HEK293 (cell line): Measurements from ENCODE around the gene GPS1.

Source experiments
- CTCF ChIA-PET: fragments of 350-600 bp; formaldehyde crosslinking; extraction: SDS; loops from one replicate; lab custom pipeline; 2021; ENCODE audit warnings: antibody characterized with exemption; lab: Yijun Ruan, JAX
- POLR2A ChIA-PET: fragments of 300-600 bp; formaldehyde crosslinking; extraction: SDS; loops from one replicate; lab custom pipeline; 2020; ENCODE audit warnings: antibody characterized with exemption, inconsistent platforms; lab: Yijun Ruan, JAX
- H3K27ac ChIP-seq: fragments of 200-500 bp; sonication (Bioruptor generic); 2 replicates; pipeline ENCODE4 v1.5.1; 2014; ENCODE audit warnings: low read depth, low read length, control low read depth, inconsistent platforms; ENCODE audit errors: extremely low read depth
- H3K36me3 ChIP-seq, 2 experiments: fragments of 200-500 bp in 1 of 2; sonication (Bioruptor generic) in 1 of 2; 1 replicate in 1 of 2; 2 replicates in 1 of 2; pipeline ENCODE4 v1.5.1; 2014 to 2017; ENCODE audit warnings: inconsistent platforms in 2 of 2, low read length in 2 of 2; ENCODE audit not compliant: control insufficient read depth in 2 of 2, insufficient read depth in 1 of 2
- H3K4me1 ChIP-seq: fragments of 200-500 bp; sonication (Bioruptor generic); 2 replicates; pipeline ENCODE4 v1.5.1; 2014; ENCODE audit warnings: mild to moderate bottlenecking, low read length, inconsistent platforms; ENCODE audit not compliant: control insufficient read depth, insufficient read depth
- H3K4me3 ChIP-seq: 2 replicates; pipeline ENCODE4 v1.5.1; 2011; ENCODE audit warnings: low read depth, mild to moderate bottlenecking, control low read depth, low read length, moderate library complexity
- H3K9me3 ChIP-seq: fragments of 200-500 bp; sonication (Bioruptor generic); 2 replicates; pipeline ENCODE4 v1.5.1; 2014; ENCODE audit warnings: low read depth, low read length, inconsistent platforms; ENCODE audit not compliant: control insufficient read depth, insufficient read depth
- BCL11A ChIP-seq: fragments of 450-650 bp; formaldehyde crosslinking; IDR thresholded peaks from 2 replicates; pipeline ENCODE4 v1.5.1; 2016; ENCODE audit warnings: low read depth, missing biosample characterization, missing genetic modification characterization
- EGR2 ChIP-seq: fragments of 450-650 bp; formaldehyde crosslinking; IDR thresholded peaks from 2 replicates; pipeline ENCODE4 v1.5.1; 2016; ENCODE audit warnings: low read depth, missing biosample characterization, missing genetic modification characterization
- GLIS1 ChIP-seq: fragments of 450-650 bp; formaldehyde crosslinking; IDR thresholded peaks from 2 replicates; pipeline ENCODE4 v1.5.1; 2016; ENCODE audit warnings: missing biosample characterization, missing genetic modification characterization
- HOXA7 ChIP-seq: sonication (generic); formaldehyde crosslinking; IDR thresholded peaks from 2 replicates; pipeline ENCODE4 v1.8.1; 2022; ENCODE audit warnings: missing genetic modification reagents, borderline replicate concordance
- HOXD13 ChIP-seq: sonication (generic); formaldehyde crosslinking; IDR thresholded peaks from 2 replicates; pipeline ENCODE4 v1.8.0; 2022; ENCODE audit warnings: missing genetic modification reagents, borderline replicate concordance
- INSM2 ChIP-seq: fragments of 450-650 bp; formaldehyde crosslinking; IDR thresholded peaks from 2 replicates; pipeline ENCODE4 v1.5.1; 2016; ENCODE audit warnings: missing biosample characterization, missing genetic modification characterization
- OSR2 ChIP-seq: fragments of 450-650 bp; formaldehyde crosslinking; IDR thresholded peaks from 2 replicates; pipeline ENCODE4 v1.5.1; 2016; ENCODE audit warnings: missing biosample characterization, missing genetic modification characterization
- PBX3 ChIP-seq: sonication (generic); formaldehyde crosslinking; IDR thresholded peaks from 2 replicates; pipeline ENCODE4 v1.8.1; 2022; ENCODE audit warnings: mild to moderate bottlenecking, moderate library complexity, missing genetic modification reagents
- PRDM6 ChIP-seq: fragments of 450-650 bp; formaldehyde crosslinking; IDR thresholded peaks from 2 replicates; pipeline ENCODE4 v1.5.1; 2017; ENCODE audit warnings: missing biosample characterization, missing genetic modification characterization
- SALL2 ChIP-seq: fragments of 450-650 bp; formaldehyde crosslinking; IDR thresholded peaks from 2 replicates; pipeline ENCODE4 v1.5.0; 2017; ENCODE audit warnings: missing biosample characterization, mild to moderate bottlenecking, missing genetic modification characterization, borderline replicate concordance
- TRIM28 ChIP-seq: IDR thresholded peaks from 2 replicates; pipeline ENCODE4 v1.6.1; 2011; ENCODE audit warnings: low read length, control low read depth, borderline replicate concordance
- WT1 ChIP-seq: fragments of 450-650 bp; formaldehyde crosslinking; IDR thresholded peaks from 2 replicates; pipeline ENCODE4 v1.5.1; 2016; ENCODE audit warnings: missing biosample characterization, missing genetic modification characterization
- ZBTB49 ChIP-seq: fragments of 450-650 bp; formaldehyde crosslinking; IDR thresholded peaks from 2 replicates; pipeline ENCODE4 v1.5.1; 2016; ENCODE audit warnings: missing biosample characterization, missing genetic modification characterization, low read depth
- ZIC2 ChIP-seq: fragments of 450-650 bp; formaldehyde crosslinking; IDR thresholded peaks from 2 replicates; pipeline ENCODE4 v1.5.1; 2016; ENCODE audit warnings: missing biosample characterization, missing genetic modification characterization
- ZNF121 ChIP-seq: fragments of 450-650 bp; formaldehyde crosslinking; IDR thresholded peaks from 2 replicates; pipeline ENCODE4 v1.5.1; 2016; ENCODE audit warnings: missing biosample characterization, missing genetic modification characterization
- ZNF140 ChIP-seq: fragments of 450-650 bp; formaldehyde crosslinking; IDR thresholded peaks from 2 replicates; pipeline ENCODE4 v1.5.1; 2016; ENCODE audit warnings: missing biosample characterization, missing genetic modification characterization
- ZNF174 ChIP-seq: fragments of 450-650 bp; formaldehyde crosslinking; IDR thresholded peaks from 2 replicates; pipeline ENCODE4 v1.5.0; 2017; ENCODE audit warnings: missing biosample characterization, mild to moderate bottlenecking, missing genetic modification characterization
- ZNF324 ChIP-seq: fragments of 450-650 bp; formaldehyde crosslinking; IDR thresholded peaks from 2 replicates; pipeline ENCODE4 v1.5.1; 2016; ENCODE audit warnings: missing biosample characterization, missing genetic modification characterization
- ZNF354C ChIP-seq: fragments of 450-650 bp; formaldehyde crosslinking; IDR thresholded peaks from 2 replicates; pipeline ENCODE4 v1.5.1; 2016; ENCODE audit warnings: missing biosample characterization, missing genetic modification characterization, low read depth, borderline replicate concordance
- ZNF423 ChIP-seq: fragments of 450-650 bp; formaldehyde crosslinking; IDR thresholded peaks from 2 replicates; pipeline ENCODE4 v1.5.1; 2016; ENCODE audit warnings: missing biosample characterization, missing genetic modification characterization
- ZNF488 ChIP-seq: fragments of 450-650 bp; formaldehyde crosslinking; IDR thresholded peaks from 2 replicates; pipeline ENCODE4 v1.5.1; 2016; ENCODE audit warnings: missing biosample characterization, missing genetic modification characterization
- ZNF521 ChIP-seq: fragments of 450-650 bp; formaldehyde crosslinking; IDR thresholded peaks from 2 replicates; pipeline ENCODE4 v1.5.1; 2017; ENCODE audit warnings: missing biosample characterization, mild to moderate bottlenecking, missing genetic modification characterization
- ZNF600 ChIP-seq: fragments of 450-650 bp; formaldehyde crosslinking; IDR thresholded peaks from 2 replicates; pipeline ENCODE4 v1.5.1; 2016; ENCODE audit warnings: missing biosample characterization, missing genetic modification characterization
- ZNF610 ChIP-seq: fragments of 450-650 bp; formaldehyde crosslinking; IDR thresholded peaks from 2 replicates; pipeline ENCODE4 v1.5.1; 2016; ENCODE audit warnings: missing biosample characterization, missing genetic modification characterization, borderline replicate concordance
- ZNF645 ChIP-seq: fragments of 450-650 bp; formaldehyde crosslinking; IDR thresholded peaks from 2 replicates; pipeline ENCODE4; 2016; ENCODE audit warnings: missing biosample characterization, missing genetic modification characterization
- ZNF658 ChIP-seq: fragments of 450-650 bp; formaldehyde crosslinking; IDR thresholded peaks from 2 replicates; pipeline ENCODE4; 2016; ENCODE audit warnings: missing biosample characterization, missing genetic modification characterization
- ZNF777 ChIP-seq: fragments of 450-650 bp; formaldehyde crosslinking; IDR thresholded peaks from 2 replicates; pipeline ENCODE4 v1.5.1; 2017; ENCODE audit warnings: missing biosample characterization, missing genetic modification characterization, borderline replicate concordance
- ZNF785 ChIP-seq: fragments of 450-650 bp; formaldehyde crosslinking; IDR thresholded peaks from 2 replicates; pipeline ENCODE4 v1.5.1; 2016; ENCODE audit warnings: missing biosample characterization, missing genetic modification characterization
- ZSCAN30 ChIP-seq: fragments of 450-650 bp; IDR thresholded peaks from 2 replicates; pipeline ENCODE4 v1.5.1; 2018; ENCODE audit warnings: missing biosample characterization, mild to moderate bottlenecking, missing genetic modification characterization, moderate library complexity

GPS1 gene

GRCh38 chr17:82055023-82055964 is 3.6 kb downstream of the GPS1 start:
- POLR2A ChIA-PET: interaction anchor here (0.6 to 14.2 kb wide), 8 partner anchors 9 to 482 kb away, joined by 3 to 96 read pairs (median 4); partner anchors contain the start of genes CENPX, DCXR, LRRC45 and RAC3
- Histone ChIP-seq H3K27ac (peak overlapping the region; percentile 37; the same call in 1 of the 2 replicates), H3K36me3 (peaks cover 3 to 78% of the 10 kb centered on the region in 2 experiments; a peak in 2 of 3 replicates)
- TF ChIP-seq HOXA7 (CRISPR knock-in tag) (no peak), ZNF354C (tag by site-specific recombination) (no peak), ZNF610 (no peak), EGR2 (tag by site-specific recombination) (peak; percentile 88), OSR2 (tag by site-specific recombination) (no peak), ZNF785 (tag by site-specific recombination) (no peak), GLIS1 (tag by site-specific recombination) (no peak), ZNF488 (no peak), PBX3 (peak; percentile 33; the same call in 1 of the 2 replicates), ZIC2 (tag by site-specific recombination) (peak; percentile 74), INSM2 (no peak), HOXD13 (CRISPR knock-in tag) (no peak), ZNF600 (tag by site-specific recombination) (no peak), TRIM28 (no peak), ZNF174 (no peak), ZNF324 (tag by site-specific recombination) (no peak), ZNF140 (tag by site-specific recombination) (no peak), BCL11A (tag by site-specific recombination) (no peak), WT1 (tag by site-specific recombination) (no peak), PRDM6 (no peak), ZNF645 (tag by site-specific recombination) (no peak), ZNF777 (tag by site-specific recombination) (no peak), ZBTB49 (tag by site-specific recombination) (no peak), ZNF121 (tag by site-specific recombination) (no peak), SALL2 (tag by site-specific recombination) (no peak), ZNF658 (no peak), ZSCAN30 (tag by site-specific recombination) (no peak), ZNF521 (no peak), ZNF423 (tag by site-specific recombination) (peak; percentile 80; the same call in 1 of the 2 replicates)

More at GRCh38 chr17:82055023-82055964, 3.6 kb downstream of the GPS1 start:
- CTCF ChIA-PET: interaction anchor here (1.3 to 1.7 kb wide), 2 partner anchors 17 to 25 kb away, joined by 5 to 9 read pairs; partner anchors contain the start of gene DCXR
- H3K4me1 ChIP-seq: peaks cover 7% of the 10 kb centered on the region
- no peaks in the 10 kb centered on the region for H3K9me3 ChIP-seq
- no peak overlapping the region for H3K4me3 ChIP-seq
